SK-N-MC (cell line): Measurements from ENCODE around the gene BCAS1.

Source experiments
- DNase-seq: peaks from one replicate; pipeline ENCODE4 v3.0.0-alpha.2; 2011; ENCODE audit warnings: low read depth, low spot score
- H3K27ac ChIP-seq: fragments of 200-600 bp; sonication (generic); 2 replicates; pipeline ENCODE4 v1.5.1; 2016; ENCODE audit warnings: mixed run types
- H3K36me3 ChIP-seq: fragments of 200-600 bp; sonication (generic); 2 replicates; pipeline ENCODE4 v1.6.1; 2017; ENCODE audit warnings: antibody characterized with exemption, low read length, mixed read lengths; ENCODE audit not compliant: insufficient read depth
- H3K4me3 ChIP-seq: fragments of 200-600 bp; sonication (generic); 2 replicates; pipeline ENCODE4 v1.5.1; 2016
- H3K9ac ChIP-seq: fragments of 200-600 bp; sonication (generic); 2 replicates; pipeline ENCODE4 v1.8.0; 2017; ENCODE audit warnings: mixed run types, mixed read lengths; ENCODE audit not compliant: insufficient read length
- H3K9me3 ChIP-seq: fragments of 200-600 bp; sonication (generic); 2 replicates; pipeline ENCODE4 v1.6.1; 2017; ENCODE audit warnings: low read depth, mild to moderate bottlenecking, antibody characterized with exemption, low read length, moderate library complexity, mixed read lengths
- EZH2 ChIP-seq: fragments of 200-600 bp; sonication (generic); IDR thresholded peaks from one replicate; pipeline ENCODE4 v1.6.1; 2017; ENCODE audit warnings: antibody characterized with exemption
- FOXP2 ChIP-seq: optimal IDR thresholded peaks from 2 replicates; pipeline ENCODE3; 2011; ENCODE audit warnings: mild to moderate bottlenecking, moderate library complexity; ENCODE audit not compliant: insufficient read depth; ENCODE audit errors: extremely low read length, control extremely low read depth
- POLR2AphosphoS5 ChIP-seq: IDR thresholded peaks from 2 replicates; pipeline ENCODE4 v1.6.1; 2012; ENCODE audit warnings: mild to moderate bottlenecking, low read depth, low read length, borderline replicate concordance

Gene BCAS1

DNA sequence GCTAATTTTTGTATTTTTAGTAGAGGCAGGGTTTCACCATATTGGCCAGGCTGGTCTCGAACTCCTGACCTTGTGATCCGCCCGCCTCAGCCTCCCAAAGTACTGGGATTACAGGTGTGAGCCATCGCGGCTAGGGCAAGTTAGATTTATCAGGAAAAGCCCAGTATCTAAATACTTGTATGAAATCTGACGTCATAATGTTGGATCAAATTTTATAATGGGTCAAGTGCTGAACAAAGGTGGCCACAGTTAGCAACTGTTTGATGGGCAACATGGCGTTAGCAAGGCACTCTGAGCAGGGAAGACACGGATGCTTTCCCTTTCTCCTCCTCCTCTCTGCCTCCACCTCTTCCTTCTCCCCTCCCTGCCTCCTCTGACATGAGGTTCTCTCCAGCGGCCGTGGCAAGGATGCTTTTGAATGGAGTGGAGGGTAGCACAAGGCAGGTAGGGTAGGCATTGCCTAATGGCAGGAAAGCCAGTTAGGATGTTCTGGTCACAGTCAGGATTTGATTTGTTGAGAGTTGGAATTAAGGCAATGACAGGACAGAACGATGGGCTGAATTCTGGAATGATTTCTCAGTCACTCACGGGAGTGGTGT lies 149.6 kb downstream of the BCAS1 start:
- H3K9ac ChIP-seq: no peak overlapping the region
- DNase-seq: no peak
- H3K9me3 ChIP-seq: no peaks in the 10 kb centered on the region
- no peak overlapping the region for H3K27ac ChIP-seq
- H3K4me3 ChIP-seq: no peak overlapping the region
- no peaks in the 10 kb centered on the region for H3K36me3 ChIP-seq
- no peak for TF ChIP-seq FOXP2
- no peak for TF ChIP-seq EZH2
- TF ChIP-seq POLR2AphosphoS5: no peak

DNA sequence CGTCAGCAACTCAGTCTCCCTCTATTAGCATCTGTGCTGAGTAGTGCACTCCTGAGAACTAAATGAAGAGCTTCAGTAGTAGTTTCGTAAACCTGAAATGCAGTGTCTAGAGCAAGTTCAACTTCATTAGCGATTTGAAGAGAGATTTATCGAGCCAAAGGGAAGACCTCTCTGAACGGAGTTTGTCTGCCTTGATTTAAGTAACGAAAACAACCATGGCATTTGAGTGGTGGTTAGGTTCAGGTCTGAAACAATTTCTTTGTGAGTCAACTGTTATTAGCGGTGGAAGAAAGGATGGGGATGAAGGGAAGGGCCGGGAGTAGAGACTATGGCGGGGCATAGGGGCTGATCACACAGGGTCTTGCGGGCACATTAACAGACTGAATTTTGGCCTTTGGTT lies 150.5 kb downstream of the BCAS1 start:
- no peak overlapping the region for H3K9ac ChIP-seq
- H3K36me3 ChIP-seq: no peaks in the 10 kb centered on the region
- DNase-seq: no peak
- H3K27ac ChIP-seq: peak overlapping the region; percentile 66; the same call in 1 of the 2 replicates
- no peak for TF ChIP-seq EZH2
- TF ChIP-seq POLR2AphosphoS5: no peak
- TF ChIP-seq FOXP2: no peak
- no peak overlapping the region for H3K4me3 ChIP-seq
- no peaks in the 10 kb centered on the region for H3K9me3 ChIP-seq

DNA sequence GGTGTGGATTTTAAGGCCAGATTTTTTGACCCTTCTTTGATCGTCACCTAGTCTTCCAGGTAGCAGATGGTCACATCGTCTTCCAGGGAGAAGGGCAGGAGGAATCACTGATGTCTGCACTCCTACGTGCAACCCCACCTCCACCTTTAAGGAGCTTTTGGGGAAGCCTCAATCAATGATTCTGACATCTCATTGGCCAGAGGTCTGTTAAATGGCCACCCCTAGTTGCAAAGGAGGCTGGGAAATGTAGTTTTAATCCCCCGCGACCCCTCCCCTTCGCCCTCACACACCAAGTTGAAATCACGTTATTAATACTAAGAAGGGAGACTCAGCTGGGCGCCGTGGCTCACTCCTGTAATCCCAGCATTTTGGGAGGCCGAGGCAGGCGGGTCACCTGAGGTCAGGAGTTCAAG lies 151.4 kb downstream of the BCAS1 start:
- no peak overlapping the region for H3K4me3 ChIP-seq

DNA sequence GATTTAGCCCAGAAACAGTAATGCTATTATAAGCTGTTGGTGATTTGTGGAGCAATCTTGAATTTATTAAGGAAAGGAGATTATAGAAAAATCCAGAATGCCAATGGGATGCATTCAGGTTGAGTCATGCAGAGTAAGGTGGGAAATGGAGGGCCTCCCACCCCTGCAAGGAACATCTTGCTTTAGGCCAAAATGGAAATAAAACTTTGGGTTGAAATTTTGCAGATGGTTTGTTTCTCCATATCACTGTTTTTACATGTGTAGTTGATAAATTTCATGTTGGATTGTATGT lies 152.4 kb downstream of the BCAS1 start:
- DNase-seq: no peak
- Histone ChIP-seq H3K9ac (no peak overlapping the region), H3K4me3 (no peak overlapping the region), H3K9me3 (no peaks in the 10 kb centered on the region), H3K27ac (peak overlapping the region; percentile 96), H3K36me3 (no peaks in the 10 kb centered on the region)
- TF ChIP-seq POLR2AphosphoS5 (no peak), FOXP2 (no peak), EZH2 (no peak)

More for the DNA sequence above, 151.4 kb downstream of the BCAS1 start:
- no peaks in the 10 kb centered on the region for H3K9me3 ChIP-seq
- TF ChIP-seq POLR2AphosphoS5: no peak
- TF ChIP-seq EZH2: no peak
- TF ChIP-seq FOXP2: no peak
- no peak for DNase-seq
- no peak overlapping the region for H3K9ac ChIP-seq
- no peak overlapping the region for H3K27ac ChIP-seq
- H3K36me3 ChIP-seq: no peaks in the 10 kb centered on the region

DNA sequence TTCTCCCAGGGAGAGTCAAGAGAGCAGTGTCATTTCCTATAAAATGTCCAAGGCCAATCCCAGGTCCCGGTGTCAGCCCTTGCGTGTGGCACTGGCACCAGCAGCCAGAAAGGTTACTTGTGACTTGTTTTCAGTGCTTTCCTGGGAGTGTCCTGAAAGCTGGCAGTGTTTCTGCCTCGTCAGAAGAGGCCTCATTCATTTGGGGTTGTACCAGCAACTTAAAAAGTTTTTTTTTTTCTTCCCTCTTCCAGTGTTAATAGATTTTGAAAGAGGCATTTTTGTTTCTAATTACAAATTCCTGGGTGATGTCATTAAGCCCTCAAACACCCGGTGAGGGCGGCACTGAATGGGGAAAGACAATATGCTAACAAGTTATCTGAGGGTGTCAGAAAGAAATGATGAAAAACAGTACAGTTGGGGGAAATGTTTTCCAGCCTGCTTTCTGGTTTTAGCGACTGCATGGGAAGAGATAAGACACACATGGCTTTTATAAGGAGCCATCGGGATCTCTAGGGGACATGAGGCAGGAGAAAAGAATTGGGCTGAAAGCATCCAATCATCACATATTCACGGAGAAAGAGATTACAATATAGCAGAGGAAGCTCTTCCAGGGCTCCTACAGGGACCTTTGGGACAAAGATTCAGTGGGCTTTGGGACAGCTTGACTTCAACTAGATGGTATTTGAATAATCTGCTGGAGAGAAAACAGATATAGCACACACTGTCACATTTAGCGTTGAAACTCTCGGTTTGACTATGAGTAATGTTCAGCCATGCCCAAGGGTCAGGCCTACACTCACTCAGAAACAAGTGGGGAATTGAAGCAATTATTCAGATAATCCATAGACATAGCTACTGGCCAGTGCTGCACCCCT lies 153.0 kb downstream of the BCAS1 start:
- Histone ChIP-seq H3K4me3 (peak overlapping the region; percentile 42), H3K9me3 (no peaks in the 10 kb centered on the region), H3K36me3 (no peaks in the 10 kb centered on the region), H3K27ac (peak overlapping the region; percentile 96), H3K9ac (peak overlapping the region; percentile 65)
- no peak for TF ChIP-seq EZH2
- DNase-seq: no peak

DNA sequence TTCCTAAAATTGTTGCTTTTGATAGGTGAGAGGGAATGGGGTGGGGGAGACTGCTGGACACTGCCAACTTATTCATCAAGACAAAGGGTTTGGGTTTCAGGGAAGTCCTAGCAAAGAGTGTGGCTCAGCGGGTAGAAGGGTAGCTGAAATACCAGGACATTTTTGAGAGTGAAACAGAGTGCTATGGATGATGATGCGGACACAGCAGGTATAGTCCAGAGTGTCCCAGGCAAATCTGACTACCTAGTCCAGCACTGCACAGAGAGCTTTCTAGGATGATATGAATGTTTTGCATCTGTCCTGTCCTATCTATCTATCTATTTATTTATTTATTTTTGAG lies 154.3 kb downstream of the BCAS1 start:
- TF ChIP-seq EZH2: no peak
- TF ChIP-seq FOXP2: no peak
- no peak for TF ChIP-seq POLR2AphosphoS5
- Histone ChIP-seq H3K9me3 (no peaks in the 10 kb centered on the region), H3K9ac (peak overlapping the region; percentile 21), H3K36me3 (no peaks in the 10 kb centered on the region), H3K4me3 (peak overlapping the region; percentile 93), H3K27ac (no peak overlapping the region)
- no peak for DNase-seq

DNA sequence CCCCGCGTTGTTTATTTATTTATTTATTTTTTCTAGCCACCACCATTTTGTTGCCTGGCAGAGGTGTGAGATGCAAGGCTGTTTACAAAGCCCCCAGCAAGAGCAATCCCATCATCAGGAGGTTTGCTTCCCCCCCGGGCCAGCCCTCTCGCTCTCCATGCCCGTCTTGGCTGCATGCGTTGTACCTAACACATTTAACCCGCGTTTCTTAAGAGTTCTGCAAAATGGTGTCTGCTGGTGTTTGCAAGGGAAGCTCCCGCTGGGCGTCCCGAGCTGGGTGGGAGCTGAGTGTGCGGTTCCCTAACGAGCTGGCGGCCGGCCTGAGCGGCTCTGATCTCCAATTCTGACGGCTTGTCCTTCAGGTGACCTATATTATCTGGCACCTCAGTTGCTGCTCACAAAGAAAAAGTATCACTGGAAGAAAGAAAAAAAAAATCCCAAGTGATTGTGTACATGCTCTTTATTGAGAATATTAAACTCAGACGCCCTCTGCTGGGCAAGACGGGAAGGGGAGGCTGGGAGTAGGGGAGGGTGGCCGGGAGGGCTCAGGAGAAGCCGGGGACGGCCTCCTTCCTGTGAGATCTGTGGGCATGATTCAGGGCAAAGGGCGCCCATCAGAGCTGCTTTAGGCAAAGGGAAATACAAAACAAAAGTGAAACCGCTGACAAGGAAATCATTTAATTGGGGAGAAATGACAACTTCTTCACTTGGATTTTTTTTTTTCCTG lies 154.8 kb downstream of the BCAS1 start:
- Histone ChIP-seq H3K36me3 (no peaks in the 10 kb centered on the region), H3K9ac (peak overlapping the region; percentile 85), H3K27ac (peak overlapping the region; percentile 73), H3K4me3 (peak overlapping the region; percentile 93), H3K9me3 (no peaks in the 10 kb centered on the region)
- TF ChIP-seq EZH2: no peak
- no peak for TF ChIP-seq FOXP2
- TF ChIP-seq POLR2AphosphoS5: peak; percentile 31; the same call in 1 of the 2 replicates
- DNase-seq: peak; percentile 76

DNA sequence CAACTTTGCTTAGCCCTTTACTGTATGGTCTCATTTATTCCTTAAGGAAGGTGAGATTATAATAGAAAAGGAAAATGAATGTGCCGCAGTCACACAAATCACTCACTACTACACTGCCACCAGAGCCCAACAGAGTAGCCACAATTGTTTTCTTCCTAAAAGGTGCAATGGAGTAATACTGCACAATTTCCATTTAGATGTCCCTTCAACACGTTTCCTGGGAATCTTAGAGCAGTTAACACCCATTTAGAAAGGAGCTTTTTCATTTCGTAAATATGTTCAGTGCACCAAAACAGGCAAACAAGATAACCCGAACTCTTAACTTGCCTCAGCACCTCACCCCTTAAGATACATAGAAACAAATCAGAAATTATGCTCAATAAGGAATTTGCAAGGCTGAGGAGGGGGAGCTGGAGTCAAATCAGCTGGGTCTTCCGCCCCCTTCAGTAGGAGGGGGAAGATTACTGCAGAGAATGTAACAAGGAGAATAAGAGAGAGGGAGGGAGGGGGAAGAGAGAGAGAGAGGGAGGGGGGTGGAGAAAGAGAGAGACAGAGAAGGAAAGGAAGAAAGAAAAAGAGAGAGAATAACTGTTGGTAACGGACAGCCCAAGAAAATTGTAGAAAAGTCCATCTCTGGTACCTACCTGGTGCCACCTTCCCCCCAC lies 155.5 kb downstream of the BCAS1 start:
- H3K9me3 ChIP-seq: no peaks in the 10 kb centered on the region
- peak overlapping the region; percentile 73 for H3K27ac ChIP-seq
- peak overlapping the region; percentile 93 for H3K4me3 ChIP-seq
- no peaks in the 10 kb centered on the region for H3K36me3 ChIP-seq
- peak overlapping the region; percentile 85 for H3K9ac ChIP-seq
- no peak for DNase-seq
- no peak for TF ChIP-seq EZH2
- TF ChIP-seq FOXP2: no peak
- no peak for TF ChIP-seq POLR2AphosphoS5
